HCT116 (cell line): ENCODE results near the gene ZCCHC24. TPM values are rescaled to one million over a fixed set of nuclear protein-coding genes. Genes with fewer than 3 reads are reported as not detected.

ENCODE experiments used
- ATAC-seq: fragments of 200-7000 bp; cut with Tn5 transposase; 2 replicates; pipeline ENCODE4 v1.9.1; 2020; ENCODE audit warnings: mild to moderate bottlenecking, moderate library complexity
- BruUV-seq: library from RNA; stranded (reverse); fragments of 400-500 nt; replicated peaks from 2 replicates; lab custom pipeline; 2021; lab: Mats Ljungman, UMichigan
- CTCF ChIA-PET: fragments of 300-600 bp; sonication (Branson Sonifier 250); formaldehyde crosslinking; loops from one replicate; lab custom pipeline; 2021; ENCODE audit warnings: antibody characterized with exemption; lab: Charles Lee
- POLR2A ChIA-PET: fragments of 300-600, 350-600 bp; sonication (Branson Sonifier 250); formaldehyde crosslinking; loops from one replicate; lab custom pipeline; 2021; ENCODE audit warnings: antibody characterized with exemption; lab: Charles Lee
- RAD21 ChIA-PET, 2 experiments: fragments of 300-600 bp; sonication (Branson Sonifier 250); formaldehyde crosslinking; loops; one replicate each; lab custom pipeline; 2023; ENCODE audit warnings: low total read pairs in 2 of 2; ENCODE audit not compliant: uncharacterized antibody in 2 of 2, unreplicated experiment in 2 of 2, low non-redundant PET in 1 of 2; lab: Charles Lee
- DNase-seq: peaks from one replicate; pipeline ENCODE4 v3.0.0-alpha.2; 2010; ENCODE audit warnings: low read depth, low spot score
- H2AFZ ChIP-seq: fragments of 200-600 bp; shearing (Covaris generic), sonication (generic); 2 replicates; pipeline ENCODE4 v1.6.1; 2017; ENCODE audit warnings: low read depth, mixed run types, mixed read lengths, antibody characterized with exemption, low read length; ENCODE audit not compliant: poor library complexity, severe bottlenecking
- H3K27ac ChIP-seq: 2 replicates; pipeline ENCODE4 v1.5.1; 2012; ENCODE audit warnings: low read depth, low read length
- H3K27me3 ChIP-seq: fragments of 200-600 bp; sonication (generic); 2 replicates; pipeline ENCODE4 v1.6.1; 2016; ENCODE audit warnings: mixed run types, low read length, mixed read lengths; ENCODE audit not compliant: insufficient read depth
- H3K36me3 ChIP-seq, 2 experiments: fragments of 200-500 bp in 1 of 2; fragments of 200-600 bp in 1 of 2; sonication (Bioruptor generic) in 1 of 2; sonication (generic) in 1 of 2; 2 replicates each; pipeline versions ENCODE4 v1.5.1 to v1.6.1; 2014 to 2016; ENCODE audit warnings: low read length in 2 of 2, inconsistent platforms in 1 of 2, mixed read lengths in 1 of 2, mixed run types in 1 of 2; ENCODE audit not compliant: insufficient read depth in 2 of 2, control insufficient read depth in 1 of 2
- H3K4me1 ChIP-seq, 2 experiments: fragments of 200-600 bp in 1 of 2; sonication (generic) in 1 of 2; 2 replicates each; pipeline versions ENCODE4 v1.5.1 to v1.6.1; 2012 to 2017; ENCODE audit warnings: low read length in 2 of 2, inconsistent platforms in 1 of 2, mild to moderate bottlenecking in 1 of 2, mixed read lengths in 1 of 2, mixed run types in 1 of 2, moderate library complexity in 1 of 2; ENCODE audit not compliant: insufficient read depth in 2 of 2, control insufficient read depth in 1 of 2
- H3K4me2 ChIP-seq: fragments of 200-600 bp; sonication (generic); 2 replicates; pipeline ENCODE4 v1.6.1; 2017; ENCODE audit warnings: mixed run types, low read length, mixed read lengths
- H3K4me3 ChIP-seq, 2 experiments: fragments of 200-600 bp in 1 of 2; sonication (generic) in 1 of 2; replicated peaks in 1 of 2; 2 replicates each; pipeline ENCODE4 v1.5.1; 2011 to 2016; ENCODE audit warnings: low read length in 2 of 2, control low read depth in 1 of 2, low read depth in 1 of 2, mild to moderate bottlenecking in 1 of 2, mixed read lengths in 1 of 2, mixed run types in 1 of 2
- H3K79me2 ChIP-seq: fragments of 200-600 bp; sonication (generic); 2 replicates; pipeline ENCODE4 v1.6.1; 2017; ENCODE audit warnings: mild to moderate bottlenecking, mixed run types, low read length, moderate library complexity, mixed read lengths; ENCODE audit not compliant: insufficient read depth
- H3K9ac ChIP-seq: fragments of 200-600 bp; sonication (generic); 2 replicates; pipeline ENCODE4 v1.6.1; 2016; ENCODE audit warnings: low read length, mixed read lengths
- H3K9me2 ChIP-seq: fragments of 200-600 bp; sonication (generic), shearing (Covaris generic); 2 replicates; pipeline ENCODE4 v1.6.1; 2017; ENCODE audit warnings: mixed run types, mild to moderate bottlenecking, moderate library complexity; ENCODE audit not compliant: insufficient read depth
- H3K9me3 ChIP-seq, 2 experiments: fragments of 200-500 bp in 1 of 2; fragments of 200-600 bp in 1 of 2; sonication (Bioruptor generic) in 1 of 2; sonication (generic) in 1 of 2; 2 replicates each; pipeline ENCODE4 v1.6.1; 2014 to 2017; ENCODE audit warnings: low read length in 2 of 2, mixed read lengths in 2 of 2, inconsistent platforms in 1 of 2, low read depth in 1 of 2, mild to moderate bottlenecking in 1 of 2, mixed run types in 1 of 2, moderate library complexity in 1 of 2; ENCODE audit not compliant: control insufficient read depth in 1 of 2, insufficient read depth in 1 of 2
- H4K20me1 ChIP-seq: fragments of 200-600 bp; sonication (generic), shearing (Covaris generic); 2 replicates; pipeline ENCODE4 v1.6.1; 2017; ENCODE audit warnings: mixed run types, mild to moderate bottlenecking, moderate library complexity; ENCODE audit not compliant: insufficient read depth
- ATF3 ChIP-seq: IDR thresholded peaks from 2 replicates; pipeline ENCODE4 v1.6.1; 2012
- CBX3 ChIP-seq: IDR thresholded peaks from 2 replicates; pipeline ENCODE4 v1.6.1; 2012; ENCODE audit warnings: low read depth
- CEBPB ChIP-seq: IDR thresholded peaks from 2 replicates; pipeline ENCODE4 v1.6.1; 2012; ENCODE audit warnings: low read depth
- CTCF ChIP-seq, 3 experiments: fragments of 200-600 bp in 1 of 3; sonication (generic) in 1 of 3; IDR thresholded peaks in 2 of 3; conservative IDR thresholded peaks in 1 of 3; 2 replicates each; pipeline ENCODE4 v1.5.1; 2012 to 2017; ENCODE audit warnings: low read depth in 2 of 3, low read length in 2 of 3, antibody characterized with exemption in 1 of 3, borderline replicate concordance in 1 of 3, control low read depth in 1 of 3, mild to moderate bottlenecking in 1 of 3, mixed read lengths in 1 of 3, mixed run types in 1 of 3, moderate library complexity in 1 of 3; ENCODE audit not compliant: insufficient read depth in 1 of 3
- EGR1 ChIP-seq: IDR thresholded peaks from 2 replicates; pipeline ENCODE4 v1.6.1; 2012; ENCODE audit warnings: low read depth
- ELF1 ChIP-seq: IDR thresholded peaks from 2 replicates; pipeline ENCODE4 v1.6.1; 2012; ENCODE audit warnings: low read depth, borderline replicate concordance
- EZH2 ChIP-seq: fragments of 200-600 bp; sonication (generic); IDR thresholded peaks from 2 replicates; pipeline ENCODE4 v1.6.1; 2017; ENCODE audit warnings: antibody characterized with exemption, mixed run types
- EZH2phosphoT487 ChIP-seq: fragments of 200-600 bp; IDR thresholded peaks from 2 replicates; pipeline ENCODE4 v1.6.1; 2018; ENCODE audit warnings: antibody characterized with exemption, borderline replicate concordance
- JUND ChIP-seq: IDR thresholded peaks from 2 replicates; pipeline ENCODE4 v1.6.1; 2012
- POLR2AphosphoS5 ChIP-seq: IDR thresholded peaks from 2 replicates; pipeline ENCODE4 v1.6.1; 2011; ENCODE audit warnings: mild to moderate bottlenecking, low read depth, low read length, moderate library complexity
- RAD21 ChIP-seq: IDR thresholded peaks from 2 replicates; pipeline ENCODE4 v1.6.1; 2012; ENCODE audit warnings: low read depth, mild to moderate bottlenecking
- REST ChIP-seq: IDR thresholded peaks from 2 replicates; pipeline ENCODE4 v1.6.1; 2012; ENCODE audit warnings: low read depth
- SIN3A ChIP-seq: IDR thresholded peaks from 2 replicates; pipeline ENCODE4 v1.6.1; 2012; ENCODE audit warnings: low read depth
- SRF ChIP-seq: IDR thresholded peaks from 2 replicates; pipeline ENCODE4 v1.6.1; 2012; ENCODE audit warnings: low read depth
- TCF7L2 ChIP-seq: IDR thresholded peaks from 2 replicates; pipeline ENCODE4 v1.7.0; 2011; ENCODE audit warnings: borderline replicate concordance, inconsistent platforms; ENCODE audit not compliant: insufficient read depth, insufficient read length; ENCODE audit errors: extremely low read depth
- YY1 ChIP-seq: IDR thresholded peaks from 2 replicates; pipeline ENCODE4 v1.6.1; 2011; ENCODE audit warnings: low read length, low read depth, moderate library complexity, mild to moderate bottlenecking; ENCODE audit not compliant: insufficient replicate concordance; ENCODE audit errors: extremely low read depth
- ZBTB33 ChIP-seq: IDR thresholded peaks from 2 replicates; pipeline ENCODE4 v1.6.1; 2011; ENCODE audit warnings: mild to moderate bottlenecking, low read length, moderate library complexity; ENCODE audit not compliant: insufficient replicate concordance; ENCODE audit errors: extremely low read depth
- ZFX ChIP-seq: fragments of 450-650 bp; IDR thresholded peaks from 2 replicates; pipeline ENCODE4 v1.6.1; 2017
- ZNF274 ChIP-seq: fragments of 200-500 bp; sonication (Bioruptor generic); IDR thresholded peaks from 2 replicates; pipeline ENCODE4 v1.6.1; 2014; ENCODE audit warnings: mild to moderate bottlenecking, low read depth, low read length, inconsistent platforms
- intact Hi-C: fragments of 100-400 bp; cut with micrococcal nuclease; formaldehyde crosslinking; loops from 2 replicates; pipeline ENCODE4 v1.10.0; 2022
- total RNA-seq: library from RNA; stranded (reverse); gene quantifications from one replicate; pipeline ENCODE4 v1.2.1, GENCODE V29; 2021; ENCODE audit not compliant: unreplicated experiment

The ZCCHC24 gene
- total RNA-seq, 1 experiment from 2014 or later, result 7.0 TPM

GRCh38 chr10:79470096-79470495, 24.7 kb upstream of the ZCCHC24 start:
- Histone ChIP-seq H3K9me3 (no peaks in the 10 kb centered on the region), H3K36me3 (no peaks in the 10 kb centered on the region), H3K9ac (no peak overlapping the region), H3K9me2 (no peaks in the 10 kb centered on the region), H2AFZ (no peak overlapping the region), H3K4me3 (no peak overlapping the region), H3K4me1 (no peaks in the 10 kb centered on the region), H3K27me3 (no peaks in the 10 kb centered on the region), H3K79me2 (no peaks in the 10 kb centered on the region), H3K27ac (no peak overlapping the region), H4K20me1 (no peaks in the 10 kb centered on the region), H3K4me2 (no peak overlapping the region)
- no peak for DNase-seq
- no TSS peak for BruUV-seq
- no peak for TF ChIP-seq EZH2
- TF ChIP-seq YY1, result no peak
- TF ChIP-seq SIN3A, result no peak
- no peak for TF ChIP-seq CEBPB
- no peak for TF ChIP-seq RAD21
- no peak for TF ChIP-seq POLR2AphosphoS5
- TF ChIP-seq CBX3, result no peak
- no peak for TF ChIP-seq ELF1
- TF ChIP-seq SRF, result no peak
- no peak for TF ChIP-seq JUND
- TF ChIP-seq ZBTB33, result no peak
- no peak for TF ChIP-seq REST
- no peak for TF ChIP-seq ZNF274
- no peak for TF ChIP-seq EGR1
- TF ChIP-seq TCF7L2, result no peak
- TF ChIP-seq CTCF (IDR thresholded peaks at IDR 0.05 in 2 of 3, conservative IDR thresholded peaks at IDR 0.05 in 1 of 3; ENCODE audit: borderline replicate concordance in 1 of 3, insufficient read depth in 1 of 3, low read depth in 2 of 3, low read length in 2 of 3), result no peak
- TF ChIP-seq ZFX, result no peak
- TF ChIP-seq EZH2phosphoT487, result no peak
- no peak for TF ChIP-seq ATF3
- ChIA-PET CTCF (interaction anchor here (1.6 to 1.8 kb wide), 2 partner anchors 18 to 96 kb away, joined by 3 to 5 read pairs; no protein-coding TSS in a partner anchor), POLR2A (no interaction called here), RAD21 (no interaction called here)
- intact Hi-C loops, result no loop called here
- no peak for ATAC-seq
